IMR-90 (cell line): ENCODE results near the gene RAB43. TPM values are rescaled to one million over a fixed set of nuclear protein-coding genes. Genes with fewer than 3 reads are reported as not detected.
A peak's percentile ranks its signal among the peaks of the same experiment; 100 is the strongest.

Experiments
- ATAC-seq: fragments of 200-7000 bp; cut with Tn5 transposase; 2 replicates; pipeline ENCODE4 v1.9.1; 2020; ENCODE audit warnings: low read depth, mild to moderate bottlenecking, moderate library complexity
- BruUV-seq: library from RNA; stranded (reverse); fragments of 400-500 nt; replicated peaks from 2 replicates; lab custom pipeline; 2021; lab: Mats Ljungman, UMichigan
- CTCF ChIA-PET: fragments of 300-600 bp; formaldehyde crosslinking; extraction: SDS; loops from one replicate; lab custom pipeline; 2021; ENCODE audit warnings: antibody characterized with exemption; lab: Yijun Ruan, JAX
- POLR2A ChIA-PET: fragments of 300-600 bp; sonication (Branson Sonifier 250); formaldehyde crosslinking; loops from one replicate; lab custom pipeline; 2022; ENCODE audit warnings: antibody characterized with exemption; ENCODE audit not compliant: unreplicated experiment; lab: Charles Lee
- DNase-seq: peaks from one replicate; pipeline ENCODE4 v3.0.0; 2013
- H2AFZ ChIP-seq: replicated peaks from 2 replicates; pipeline ENCODE3; 2013; ENCODE audit warnings: low read length, mild to moderate bottlenecking; ENCODE audit not compliant: poor library complexity
- H2AK5ac ChIP-seq: 2 replicates; pipeline ENCODE4 v1.6.1; 2013; ENCODE audit warnings: low read depth, low read length, inconsistent platforms
- H2AK9ac ChIP-seq: replicated peaks from 2 replicates; pipeline ENCODE3; 2013; ENCODE audit warnings: mild to moderate bottlenecking, low read depth, low read length, moderate library complexity; ENCODE audit not compliant: poor library complexity
- H2BK120ac ChIP-seq: 2 replicates; pipeline ENCODE4 v1.6.1; 2013; ENCODE audit warnings: low read depth, low read length, inconsistent platforms
- H2BK15ac ChIP-seq: 3 replicates; pipeline ENCODE4 v1.6.1; 2013; ENCODE audit warnings: low read depth, low read length, inconsistent platforms
- H2BK20ac ChIP-seq: 2 replicates; pipeline ENCODE4 v1.6.1; 2013; ENCODE audit warnings: low read depth, mild to moderate bottlenecking, inconsistent platforms, low read length, moderate library complexity
- H2BK5ac ChIP-seq: 2 replicates; pipeline ENCODE4 v1.6.1; 2013; ENCODE audit warnings: mild to moderate bottlenecking, low read depth, low read length, inconsistent platforms; ENCODE audit not compliant: poor library complexity, severe bottlenecking
- H3K14ac ChIP-seq: replicated peaks from 2 replicates; pipeline ENCODE4 v1.6.1; 2013; ENCODE audit warnings: low read depth, low read length, inconsistent platforms
- H3K18ac ChIP-seq: 2 replicates; pipeline ENCODE4 v1.6.1; 2013; ENCODE audit warnings: low read depth, low read length, control low read depth
- H3K23ac ChIP-seq: 2 replicates; pipeline ENCODE4 v1.6.1; 2013; ENCODE audit warnings: low read depth, low read length, inconsistent platforms
- H3K27ac ChIP-seq: 2 replicates; pipeline ENCODE4 v1.5.1; 2013; ENCODE audit warnings: mild to moderate bottlenecking, control low read depth, low read length; ENCODE audit not compliant: insufficient read depth
- H3K27me3 ChIP-seq: 2 replicates; pipeline ENCODE4 v1.6.1; 2013; ENCODE audit warnings: low read length; ENCODE audit not compliant: control insufficient read depth, insufficient read depth
- H3K36me3 ChIP-seq: 2 replicates; pipeline ENCODE4 v1.6.1; 2013; ENCODE audit warnings: low read length, mixed read lengths; ENCODE audit not compliant: control insufficient read depth, insufficient read depth
- H3K4ac ChIP-seq: 2 replicates; pipeline ENCODE4 v1.6.1; 2013; ENCODE audit warnings: low read depth, low read length, inconsistent platforms
- H3K4me1 ChIP-seq: 2 replicates; pipeline ENCODE4 v1.6.1; 2013; ENCODE audit warnings: low read length, mixed read lengths; ENCODE audit not compliant: control insufficient read depth, insufficient read depth
- H3K4me2 ChIP-seq: 2 replicates; pipeline ENCODE4 v1.6.1; 2013; ENCODE audit warnings: low read depth, mild to moderate bottlenecking, control low read depth, low read length, moderate library complexity
- H3K4me3 ChIP-seq: 2 replicates; pipeline ENCODE4 v1.5.1; 2013; ENCODE audit warnings: low read depth, mild to moderate bottlenecking, control low read depth, low read length, moderate library complexity; ENCODE audit not compliant: insufficient read depth
- H3K56ac ChIP-seq: 2 replicates; pipeline ENCODE4 v1.6.1; 2013; ENCODE audit warnings: low read length, inconsistent platforms; ENCODE audit not compliant: insufficient read depth; ENCODE audit errors: extremely low read depth
- H3K79me1 ChIP-seq, 2 experiments: 2 replicates each; pipeline ENCODE4 v1.6.1; 2013; ENCODE audit warnings: low read length in 2 of 2, inconsistent platforms in 1 of 2, low read depth in 1 of 2
- H3K9ac ChIP-seq: 2 replicates; pipeline ENCODE4 v1.6.1; 2013; ENCODE audit warnings: low read depth, low read length, control low read depth
- H3K9me1 ChIP-seq: 2 replicates; pipeline ENCODE4 v1.6.1; 2013; ENCODE audit warnings: low read length, inconsistent platforms; ENCODE audit not compliant: insufficient read depth
- H3K9me3 ChIP-seq: 2 replicates; pipeline ENCODE4 v1.6.1; 2013; ENCODE audit warnings: low read length; ENCODE audit not compliant: control insufficient read depth, insufficient read depth
- H4K20me1 ChIP-seq: 2 replicates; pipeline ENCODE4 v1.6.1; 2013; ENCODE audit warnings: low read length, inconsistent platforms; ENCODE audit not compliant: insufficient read depth
- H4K5ac ChIP-seq: 2 replicates; pipeline ENCODE4 v1.6.1; 2013; ENCODE audit warnings: mild to moderate bottlenecking, low read depth, low read length, control low read depth
- H4K8ac ChIP-seq, 2 experiments: 2 replicates each; pipeline ENCODE4 v1.6.1; 2013; ENCODE audit warnings: low read depth in 2 of 2, low read length in 2 of 2, control low read depth in 1 of 2, inconsistent platforms in 1 of 2
- H4K91ac ChIP-seq: 2 replicates; pipeline ENCODE4 v1.6.1; 2013; ENCODE audit warnings: low read depth, low read length, inconsistent platforms; ENCODE audit not compliant: insufficient read depth
- BHLHE40 ChIP-seq: fragments of 150-350 bp; IDR thresholded peaks from 2 replicates; pipeline ENCODE4 v1.6.1; 2016; ENCODE audit warnings: mild to moderate bottlenecking, low read depth, low read length
- CEBPB ChIP-seq: IDR thresholded peaks from 2 replicates; pipeline ENCODE4 v1.6.1; 2012; ENCODE audit warnings: low read depth, low read length, improper control_type of control experiment
- CHD1 ChIP-seq: IDR thresholded peaks from 2 replicates; pipeline ENCODE4 v1.6.1; 2012; ENCODE audit warnings: low read depth, low read length, improper control_type of control experiment
- FOS ChIP-seq: fragments of 150-350 bp; IDR thresholded peaks from 2 replicates; pipeline ENCODE4 v1.6.1; 2016; ENCODE audit warnings: low read depth, low read length
- MAFK ChIP-seq: IDR thresholded peaks from 2 replicates; pipeline ENCODE4 v1.6.1; 2012; ENCODE audit warnings: low read depth, low read length, improper control_type of control experiment
- MAZ ChIP-seq: IDR thresholded peaks from 2 replicates; pipeline ENCODE4 v1.6.1; 2012; ENCODE audit warnings: low read depth, mild to moderate bottlenecking, low read length, improper control_type of control experiment, moderate library complexity, borderline replicate concordance
- MXI1 ChIP-seq: IDR thresholded peaks from 2 replicates; pipeline ENCODE4 v1.6.1; 2012; ENCODE audit warnings: low read depth, mild to moderate bottlenecking, low read length, moderate library complexity, borderline replicate concordance
- NFE2L2 ChIP-seq: fragments of 150-350 bp; IDR thresholded peaks from 2 replicates; pipeline ENCODE4 v1.6.1; 2016; ENCODE audit warnings: low read depth, mild to moderate bottlenecking, low read length
- POLR2A ChIP-seq: IDR thresholded peaks from 2 replicates; pipeline ENCODE4 v1.6.1; 2012; ENCODE audit warnings: mild to moderate bottlenecking, low read depth, low read length
- RAD21 ChIP-seq: IDR thresholded peaks from 2 replicates; pipeline ENCODE4 v1.6.1; 2012; ENCODE audit warnings: low read length, improper control_type of control experiment
- RCOR1 ChIP-seq: IDR thresholded peaks from 2 replicates; pipeline ENCODE4 v1.6.1; 2012; ENCODE audit warnings: mild to moderate bottlenecking, low read length, improper control_type of control experiment; ENCODE audit not compliant: insufficient replicate concordance
- RFX5 ChIP-seq: IDR thresholded peaks from 2 replicates; pipeline ENCODE4 v1.8.0; 2012; ENCODE audit warnings: low read depth, mild to moderate bottlenecking, low read length, moderate library complexity
- SMC3 ChIP-seq: fragments of 150-350 bp; IDR thresholded peaks from 2 replicates; pipeline ENCODE4 v1.6.1; 2016; ENCODE audit warnings: low read depth, mild to moderate bottlenecking, antibody characterized with exemption, low read length, moderate library complexity
- WGBS, 2 experiments: methylation state at CpG; one replicate each; pipeline versions ENCODE4 v1.1.5 to v1.1.7; 2013; ENCODE audit warnings: missing lambda C conversion rate in 2 of 2; ENCODE audit not compliant: insufficient read length in 1 of 2; ENCODE audit errors: extremely low coverage in 2 of 2; 5-methylcytosine and 5-hydroxymethylcytosine counted together
- dilution Hi-C: fragments of 300-500 bp; cut with HindIII; formaldehyde crosslinking; loops from one replicate; pipeline ENCODE4 v1.14.3; 2018; ENCODE audit warnings: low sequenced_read_pairs; ENCODE audit not compliant: unreplicated experiment
- in situ Hi-C: fragments of 300-500 bp; cut with MboI; formaldehyde crosslinking; loops from 3 replicates; pipeline ENCODE4 v1.14.3; 2019; ENCODE audit warnings: low sequenced_read_pairs, inconsistent platforms, mixed read lengths
- intact Hi-C: fragments of 100-400 bp; cut with micrococcal nuclease; formaldehyde crosslinking; loops from 2 replicates; pipeline ENCODE4 v1.10.0; 2022
- polyA plus RNA-seq, 3 experiments: library from polyadenylated mRNA; depleted of rRNA; stranded (reverse); fragments of >200 nt; gene quantifications; 2 replicates each; pipeline ENCODE4 v1.2.3, GENCODE V29; 2012; ENCODE audit warnings: low replicate concordance in 1 of 3
- total RNA-seq: library from RNA; depleted of rRNA; stranded (reverse); fragments of >200 nt; gene quantifications from 2 replicates; pipeline ENCODE4 v1.2.3, GENCODE V29; 2012
- TF ChIP-seq, protein P1 (sequence below): fragments of 150-350 bp; IDR thresholded peaks from 2 replicates; pipeline ENCODE4 v1.6.1; 2017; ENCODE audit warnings: mild to moderate bottlenecking, antibody characterized with exemption, low read length, low read depth
- TF ChIP-seq, protein P2 (sequence below): conservative IDR thresholded peaks from 2 replicates; pipeline ENCODE4 v1.5.1; 2012; ENCODE audit warnings: mild to moderate bottlenecking, low read depth, low read length, improper control_type of control experiment
- TF ChIP-seq, protein P3 (sequence below): fragments of 150-350 bp; IDR thresholded peaks from 2 replicates; pipeline ENCODE4 v1.6.1; 2016; ENCODE audit warnings: low read depth, mild to moderate bottlenecking, low read length, moderate library complexity, borderline replicate concordance

The RAB43 gene
- total and polyA plus RNA-seq, 2 of the 4 experiments (the other 2 are of a cell fraction) = 9.9 to 14.0 TPM

DNA sequence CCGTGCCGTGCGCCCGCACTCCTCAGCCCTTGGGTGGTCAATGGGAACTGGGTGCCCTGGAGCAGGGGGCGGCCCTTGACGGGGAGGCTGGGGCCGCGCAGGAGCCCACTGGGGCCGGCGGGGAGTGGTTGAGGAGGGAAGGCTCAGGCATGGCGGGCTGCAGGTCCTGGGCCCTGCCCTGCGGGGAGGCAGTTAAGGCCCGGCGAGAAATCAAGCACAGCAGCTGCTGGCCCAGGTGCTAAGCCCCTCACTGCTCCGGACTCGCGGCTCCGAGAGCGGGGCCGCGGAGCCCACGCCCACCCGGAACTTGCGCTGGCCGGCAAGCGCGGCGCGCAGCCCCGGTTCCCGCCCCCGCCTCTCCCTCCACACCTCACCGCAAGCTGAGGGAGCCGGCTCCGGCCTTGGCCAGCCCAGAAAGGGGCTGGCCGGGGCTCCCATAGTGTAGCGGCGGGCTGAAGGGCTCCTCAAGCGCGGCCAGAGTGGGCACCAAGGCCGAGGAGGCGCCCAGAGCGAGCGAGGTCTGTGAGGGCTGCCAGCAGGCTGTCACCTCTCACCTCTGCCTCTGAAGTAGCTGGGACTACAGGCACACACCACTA is 53.2 kb downstream of the RAB43 start:
- CTCF ChIA-PET = interaction anchor here (1.1 to 2.0 kb wide), 2 partner anchors 15 to 98 kb away, joined by 8 to 9 read pairs; no protein-coding TSS in a partner anchor
- Histone ChIP-seq H4K91ac (no peak overlapping the region), H4K8ac (no peak overlapping the region; a peak in 1 of 4 replicates), H3K4me2 (peak overlapping the region; percentile 72), H3K4me1 (no peaks in the 10 kb centered on the region; the same call in 1 of the 2 replicates), H3K9ac (no peak overlapping the region; the same call in 1 of the 2 replicates), H3K18ac (no peak overlapping the region), H2BK5ac (no peak overlapping the region), H3K4me3 (peak overlapping the region; percentile 26; the same call in 1 of the 2 replicates), H3K36me3 (no peaks in the 10 kb centered on the region), H4K5ac (no peak overlapping the region), H2AK5ac (no peak overlapping the region), H4K20me1 (no peaks in the 10 kb centered on the region), H3K23ac (no peak overlapping the region), H2AK9ac (no peak overlapping the region), H3K9me3 (peaks cover 7% of the 10 kb centered on the region), H2BK120ac (no peak overlapping the region), H3K4ac (no peak overlapping the region), H2AFZ (peak overlapping the region; percentile 75), H3K27ac (no peak overlapping the region), H3K9me1 (no peaks in the 10 kb centered on the region), H3K14ac (no peak overlapping the region), H3K56ac (no peak overlapping the region), H2BK20ac (no peak overlapping the region), H3K79me1 (no peaks in the 10 kb centered on the region), H3K27me3 (peaks cover 27% of the 10 kb centered on the region), H2BK15ac (no peak overlapping the region)
- in situ Hi-C loops (no loop called here), dilution Hi-C loops (no loop called here), intact Hi-C loops (no loop called here)
- no peak for TF ChIP-seq RFX5
- TF ChIP-seq CHD1 = no peak
- TF ChIP-seq NFE2L2 = no peak
- TF ChIP-seq MXI1 = no peak
- TF ChIP-seq, protein P1, sequence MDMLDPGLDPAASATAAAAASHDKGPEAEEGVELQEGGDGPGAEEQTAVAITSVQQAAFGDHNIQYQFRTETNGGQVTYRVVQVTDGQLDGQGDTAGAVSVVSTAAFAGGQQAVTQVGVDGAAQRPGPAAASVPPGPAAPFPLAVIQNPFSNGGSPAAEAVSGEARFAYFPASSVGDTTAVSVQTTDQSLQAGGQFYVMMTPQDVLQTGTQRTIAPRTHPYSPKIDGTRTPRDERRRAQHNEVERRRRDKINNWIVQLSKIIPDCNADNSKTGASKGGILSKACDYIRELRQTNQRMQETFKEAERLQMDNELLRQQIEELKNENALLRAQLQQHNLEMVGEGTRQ = no peak
- TF ChIP-seq, protein P2, sequence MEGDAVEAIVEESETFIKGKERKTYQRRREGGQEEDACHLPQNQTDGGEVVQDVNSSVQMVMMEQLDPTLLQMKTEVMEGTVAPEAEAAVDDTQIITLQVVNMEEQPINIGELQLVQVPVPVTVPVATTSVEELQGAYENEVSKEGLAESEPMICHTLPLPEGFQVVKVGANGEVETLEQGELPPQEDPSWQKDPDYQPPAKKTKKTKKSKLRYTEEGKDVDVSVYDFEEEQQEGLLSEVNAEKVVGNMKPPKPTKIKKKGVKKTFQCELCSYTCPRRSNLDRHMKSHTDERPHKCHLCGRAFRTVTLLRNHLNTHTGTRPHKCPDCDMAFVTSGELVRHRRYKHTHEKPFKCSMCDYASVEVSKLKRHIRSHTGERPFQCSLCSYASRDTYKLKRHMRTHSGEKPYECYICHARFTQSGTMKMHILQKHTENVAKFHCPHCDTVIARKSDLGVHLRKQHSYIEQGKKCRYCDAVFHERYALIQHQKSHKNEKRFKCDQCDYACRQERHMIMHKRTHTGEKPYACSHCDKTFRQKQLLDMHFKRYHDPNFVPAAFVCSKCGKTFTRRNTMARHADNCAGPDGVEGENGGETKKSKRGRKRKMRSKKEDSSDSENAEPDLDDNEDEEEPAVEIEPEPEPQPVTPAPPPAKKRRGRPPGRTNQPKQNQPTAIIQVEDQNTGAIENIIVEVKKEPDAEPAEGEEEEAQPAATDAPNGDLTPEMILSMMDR = no peak
- no peak for TF ChIP-seq RCOR1
- no peak for TF ChIP-seq MAZ
- TF ChIP-seq CEBPB = no peak
- no peak for TF ChIP-seq BHLHE40
- no peak for TF ChIP-seq POLR2A
- TF ChIP-seq RAD21 = no peak
- no peak for TF ChIP-seq FOS
- TF ChIP-seq, protein P3, sequence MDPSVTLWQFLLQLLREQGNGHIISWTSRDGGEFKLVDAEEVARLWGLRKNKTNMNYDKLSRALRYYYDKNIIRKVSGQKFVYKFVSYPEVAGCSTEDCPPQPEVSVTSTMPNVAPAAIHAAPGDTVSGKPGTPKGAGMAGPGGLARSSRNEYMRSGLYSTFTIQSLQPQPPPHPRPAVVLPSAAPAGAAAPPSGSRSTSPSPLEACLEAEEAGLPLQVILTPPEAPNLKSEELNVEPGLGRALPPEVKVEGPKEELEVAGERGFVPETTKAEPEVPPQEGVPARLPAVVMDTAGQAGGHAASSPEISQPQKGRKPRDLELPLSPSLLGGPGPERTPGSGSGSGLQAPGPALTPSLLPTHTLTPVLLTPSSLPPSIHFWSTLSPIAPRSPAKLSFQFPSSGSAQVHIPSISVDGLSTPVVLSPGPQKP = no peak
- TF ChIP-seq SMC3 = no peak
- no peak for TF ChIP-seq MAFK
- no TSS peak for BruUV-seq
- ATAC-seq (peak; percentile 75), DNase-seq (no peak)
- no CpG with 5 or more reads among the region's 44 CpGs for WGBS, 2 experiments
- POLR2A ChIA-PET = no interaction called here
